ENCODE measurements around the gene MZT2A.
"Not testable (repeated sequence)": the region's sequence is repeated elsewhere in the genome, so short reads cannot be mapped to it uniquely, and the experiment has no call there.

The MZT2A gene

GRCh38 chr2:131445896-131446295, 46.3 kb downstream of the MZT2A start:
- DNase-seq: no peak

- not testable (repeated sequence) for DNase-seq
These were observed 46.7 kb downstream of the MZT2A start for GRCh38 chr2:131445515-131445797.

GRCh38 chr2:131444736-131445514, 47.3 kb downstream of the MZT2A start:
- DNase-seq: not testable (repeated sequence)

- DNase-seq: peak; percentile 26
These were observed 51.3 kb downstream of the MZT2A start for GRCh38 chr2:131440742-131441468.

Measured in activated CD4-positive, alpha-beta T cell treated with anti-CD3 and anti-CD28 coated beads, Interleukin-2, amount 50 U/mL, for 16 hours (primary cell).